Uterus (tissue), 4 donors: Measurements from ENCODE around the gene SHROOM3. TPM values are rescaled to one million over a fixed set of nuclear protein-coding genes. Genes with fewer than 3 reads are reported as not detected.

ENCODE experiments used
- DNase-seq, 2 donors: peaks; one replicate each; pipeline ENCODE4 v3.0.0-alpha.2; 2019 to 2020
- H3K27ac ChIP-seq, 2 donors: fragments of 200-600 bp; sonication (generic); 1 replicate in 1 of 2; 2 replicates in 1 of 2; pipeline ENCODE4 v1.5.1; 2016 to 2018
- H3K27me3 ChIP-seq, 2 donors: fragments of 200-600 bp; sonication (generic); one replicate each; pipeline ENCODE4 v1.5.1; 2018 to 2019; ENCODE audit warnings: control low read depth in 1 of 2
- H3K36me3 ChIP-seq, 2 donors: fragments of 200-600 bp; sonication (generic); one replicate each; pipeline ENCODE4 v1.5.1; 2019; ENCODE audit warnings: control low read depth in 1 of 2
- H3K4me1 ChIP-seq, 2 donors: fragments of 200-600 bp; sonication (generic); one replicate each; pipeline ENCODE4 v1.5.1; 2018 to 2019; ENCODE audit warnings: control low read depth in 1 of 2
- H3K4me3 ChIP-seq, 2 donors: fragments of 200-600 bp; sonication (generic); 1 replicate in 1 of 2; 2 replicates in 1 of 2; pipeline ENCODE4 v1.5.1; 2018 to 2019; ENCODE audit warnings: mild to moderate bottlenecking in 1 of 2
- H3K9me3 ChIP-seq, 2 donors: fragments of 200-600 bp; sonication (generic); one replicate each; pipeline ENCODE4 v1.5.1; 2019; ENCODE audit warnings: control low read depth in 1 of 2
- CTCF ChIP-seq, 4 experiments: fragments of 200-600 bp in 2 of 4; fragments of 450-650 bp in 2 of 4; sonication (generic) in 2 of 4; IDR thresholded peaks; one replicate each; pipeline ENCODE4 v1.5.1; 2016 to 2019; ENCODE audit warnings: antibody characterized with exemption in 4 of 4, mild to moderate bottlenecking in 2 of 4, moderate library complexity in 1 of 4
- POLR2A ChIP-seq, 2 donors: fragments of 450-650 bp; IDR thresholded peaks; one replicate each; pipeline ENCODE4 v1.6.1; 2016; ENCODE audit warnings: antibody characterized with exemption in 2 of 2, mild to moderate bottlenecking in 1 of 2, moderate library complexity in 1 of 2
- intact Hi-C: fragments of 100-400 bp; cut with DNase I; formaldehyde crosslinking; loops from one replicate; pipeline ENCODE4 v1.15.1; 2023; ENCODE audit warnings: low total_unique reads
- total RNA-seq, 4 donors: library from RNA; depleted of rRNA in 3 of 4; stranded (reverse); fragments of >200 nt in 3 of 4; gene quantifications; one replicate each; pipeline versions ENCODE4 v1.1.0 to v1.2.4, GENCODE V29; 2014 to 2023
- donor health status: DM: yes; HTN: yes; CAD: no.

SHROOM3 gene
- total RNA-seq, 4 donors from 2014 or later, result 1.5 to 24.1 (median 3.4) TPM

- Histone ChIP-seq H3K4me3 (no peak overlapping the region), H3K36me3 (no peaks in the 10 kb centered on the region), H3K27ac (no peak overlapping the region), H3K27me3 (no peaks in the 10 kb centered on the region), H3K9me3 (no peaks in the 10 kb centered on the region), H3K4me1 (peaks cover 7 to 11% of the 10 kb centered on the region in 2 donors)
- intact Hi-C loops, result no loop called here
- no peak for DNase-seq
- no peak for TF ChIP-seq POLR2A (IDR thresholded peaks at IDR 0.05)
Observed at GRCh38 chr4:76799718-76800117, 364.7 kb downstream of the SHROOM3 start.

GRCh38 chr4:76800902-76801301 lies 365.9 kb downstream of the SHROOM3 start:
- no peak overlapping the region for H3K4me3 ChIP-seq
- TF ChIP-seq POLR2A (IDR thresholded peaks at IDR 0.05) (no peak), CTCF (IDR thresholded peaks at IDR 0.05) (no peak)
- H3K27me3 ChIP-seq, result no peaks in the 10 kb centered on the region
- peaks cover 7 to 11% of the 10 kb centered on the region in 2 donors for H3K4me1 ChIP-seq
- H3K27ac ChIP-seq, result no peak overlapping the region
- no peaks in the 10 kb centered on the region for H3K36me3 ChIP-seq
- H3K9me3 ChIP-seq, result no peaks in the 10 kb centered on the region
- no peak for DNase-seq
- intact Hi-C loops, result no loop called here

GRCh38 chr4:76801621-76802235 lies 366.7 kb downstream of the SHROOM3 start:
- Histone ChIP-seq H3K4me3 (peak overlapping the region in 1 of 2 donors; percentile 17), H3K27ac (peak overlapping the region; percentile 72 to 79), H3K9me3 (no peaks in the 10 kb centered on the region), H3K36me3 (no peaks in the 10 kb centered on the region), H3K27me3 (no peaks in the 10 kb centered on the region), H3K4me1 (peaks cover 7 to 11% of the 10 kb centered on the region in 2 donors)
- intact Hi-C loops, result no loop called here
- peak; percentile 35 to 63 for DNase-seq
- TF ChIP-seq POLR2A (IDR thresholded peaks at IDR 0.05), result no peak
- no peak for TF ChIP-seq CTCF (IDR thresholded peaks at IDR 0.05)

GRCh38 chr4:76802236-76803021 lies 367.4 kb downstream of the SHROOM3 start:
- no peak for TF ChIP-seq POLR2A (IDR thresholded peaks at IDR 0.05)
- no peak for TF ChIP-seq CTCF (IDR thresholded peaks at IDR 0.05)
- peak; percentile 28 to 33 for DNase-seq
- H3K36me3 ChIP-seq, result no peaks in the 10 kb centered on the region
- no peaks in the 10 kb centered on the region for H3K27me3 ChIP-seq
- intact Hi-C loops, result no loop called here
- H3K4me3 ChIP-seq, result peak overlapping the region in 1 of 2 donors; percentile 17
- H3K9me3 ChIP-seq, result no peaks in the 10 kb centered on the region
- H3K27ac ChIP-seq, result peak overlapping the region; percentile 72 to 79
- peaks cover 7 to 11% of the 10 kb centered on the region in 2 donors for H3K4me1 ChIP-seq

- H3K4me3 ChIP-seq, result no peak overlapping the region
- H3K27me3 ChIP-seq, result no peaks in the 10 kb centered on the region
- intact Hi-C loops, result no loop called here
- H3K4me1 ChIP-seq, result peaks cover 7 to 11% of the 10 kb centered on the region in 2 donors
- peak; percentile 64 to 79 for DNase-seq
- TF ChIP-seq CTCF (IDR thresholded peaks at IDR 0.05) (no peak), POLR2A (IDR thresholded peaks at IDR 0.05) (no peak)
- H3K36me3 ChIP-seq, result no peaks in the 10 kb centered on the region
- H3K9me3 ChIP-seq, result no peaks in the 10 kb centered on the region
- H3K27ac ChIP-seq, result peak overlapping the region; percentile 69 to 75
Observed at GRCh38 chr4:76803522-76803921, 368.5 kb downstream of the SHROOM3 start.
